Activated CD4-positive, CD25-positive, alpha-beta regulatory T cell treated with anti-CD3 and anti-CD28 coated beads, Interleukin-2, amount 50 U/mL, for 24 hours (primary cell): Measurements from ENCODE around the gene KIF22.
"Not testable (repeated sequence)": the region's sequence is repeated elsewhere in the genome, so short reads cannot be mapped to it uniquely, and the experiment has no call there.

ENCODE experiments used
- ATAC-seq, 2 donors: fragments of 150-1000 bp; cut with Tn5 transposase; one replicate each; pipeline ENCODE4 v1.10.0; 2021; ENCODE audit warnings: mild to moderate bottlenecking in 1 of 2, moderate library complexity in 1 of 2

KIF22 gene

DNA sequence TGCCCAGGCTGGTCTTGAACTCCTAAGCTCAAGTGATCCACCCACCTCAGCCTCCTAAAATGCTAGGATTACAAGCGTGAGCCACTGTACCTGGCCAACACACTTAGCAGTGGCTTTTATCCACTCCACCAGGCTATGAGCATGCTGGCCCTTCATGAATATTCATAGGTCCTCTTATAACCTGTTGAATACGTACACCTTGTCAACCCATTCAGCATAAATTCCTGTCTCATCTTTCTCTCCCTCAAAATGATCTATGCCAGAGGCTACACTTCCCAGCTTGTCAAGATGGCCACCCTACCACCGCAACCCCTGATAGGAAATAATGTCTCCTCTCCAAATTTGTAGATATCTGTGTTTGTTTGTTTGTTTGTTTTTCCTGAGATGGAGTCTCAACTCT lies 23.5 kb upstream of the KIF22 start:
- ATAC-seq = no peak

DNA sequence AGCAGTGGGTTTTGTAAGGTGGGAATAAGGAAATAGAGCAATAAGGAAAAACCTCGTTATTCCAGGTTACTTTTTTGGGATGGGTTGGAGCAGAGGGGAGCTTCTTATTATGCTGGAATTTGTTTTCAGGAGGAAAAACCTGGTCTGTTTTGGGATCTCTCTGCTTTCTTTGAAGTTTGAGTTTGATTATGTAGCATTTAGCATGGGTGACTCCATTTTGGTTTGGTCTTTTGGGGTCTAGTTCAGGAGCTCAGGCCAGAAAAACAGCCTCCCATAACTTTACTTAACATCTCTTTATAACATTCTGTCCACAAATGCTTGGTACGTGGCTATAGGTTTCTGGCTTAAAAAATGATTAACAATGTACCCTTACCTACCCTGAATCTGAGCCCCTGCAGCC lies 21.0 kb upstream of the KIF22 start:
- no peak for ATAC-seq

DNA sequence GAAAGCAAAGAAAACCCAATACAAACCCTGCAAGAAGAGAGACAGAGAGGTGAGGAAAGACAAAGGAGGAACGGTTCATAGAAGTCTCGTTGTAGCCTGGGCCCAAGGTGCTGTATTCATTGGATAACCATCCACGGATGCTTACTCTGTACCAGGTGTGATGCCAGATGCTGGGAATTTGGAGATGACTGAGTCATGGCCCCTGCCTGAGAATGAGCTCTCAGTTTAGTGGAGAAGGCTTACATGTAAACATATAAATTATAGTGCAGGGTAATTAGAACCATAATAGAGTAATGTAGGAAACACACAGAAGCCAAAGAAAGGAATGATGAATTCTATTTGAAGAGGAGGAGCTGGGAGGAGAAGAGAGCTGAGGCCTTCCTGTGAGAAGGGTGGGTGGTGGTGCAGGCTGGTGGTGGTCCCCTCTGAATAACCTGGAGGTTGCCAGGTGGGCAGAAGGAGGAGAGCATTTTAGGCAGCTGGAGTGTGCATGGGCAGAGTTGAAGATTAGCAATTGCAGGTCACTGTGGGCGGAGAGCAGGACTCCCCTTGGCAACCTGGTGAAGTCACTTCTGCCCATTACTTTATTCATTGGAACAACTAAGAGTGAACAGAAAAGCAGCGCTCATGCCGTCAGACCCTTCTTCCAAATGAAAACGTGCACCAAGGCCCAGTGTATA lies 20.2 kb upstream of the KIF22 start:
- ATAC-seq = no peak

DNA sequence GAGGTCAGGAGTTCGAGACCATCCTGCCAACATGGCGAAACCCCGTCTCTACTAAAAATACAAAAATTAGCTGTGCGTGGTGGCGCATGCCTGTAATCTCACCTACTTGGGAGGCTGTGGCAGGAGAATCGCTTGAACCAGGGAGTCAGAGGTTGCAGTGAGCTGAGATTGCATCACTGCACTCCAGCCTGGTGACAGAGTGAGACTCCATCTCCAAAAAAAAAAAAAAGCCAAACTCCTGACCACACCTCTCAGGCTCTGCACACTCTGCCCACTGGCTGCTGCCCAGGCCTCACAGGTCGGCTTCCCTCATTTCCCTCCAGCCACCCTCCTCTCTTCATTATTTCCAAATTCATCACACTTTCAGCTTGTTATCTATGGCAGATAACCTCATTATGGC lies 18.2 kb upstream of the KIF22 start:
- ATAC-seq = not testable (repeated sequence)

DNA sequence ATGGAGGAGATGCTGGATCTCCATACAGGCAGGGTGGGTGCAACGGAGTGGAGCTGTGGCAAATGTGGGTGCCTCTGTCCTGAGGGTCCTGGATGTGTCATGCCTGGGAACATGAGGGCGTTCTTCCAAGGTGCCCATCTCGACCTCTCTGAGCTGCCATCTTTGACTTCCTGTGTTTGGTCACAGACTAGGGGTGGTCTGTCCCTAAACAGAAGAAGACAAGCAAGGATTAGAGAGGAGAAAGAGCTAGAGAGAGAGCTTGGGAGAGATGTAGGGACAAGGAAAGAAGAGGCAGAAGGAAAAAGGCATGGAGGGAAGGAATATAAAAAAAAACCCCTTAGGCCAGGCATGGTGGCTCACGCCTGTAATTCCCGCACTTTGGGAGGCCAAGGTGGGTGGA lies 15.8 kb upstream of the KIF22 start:
- ATAC-seq = no peak

DNA sequence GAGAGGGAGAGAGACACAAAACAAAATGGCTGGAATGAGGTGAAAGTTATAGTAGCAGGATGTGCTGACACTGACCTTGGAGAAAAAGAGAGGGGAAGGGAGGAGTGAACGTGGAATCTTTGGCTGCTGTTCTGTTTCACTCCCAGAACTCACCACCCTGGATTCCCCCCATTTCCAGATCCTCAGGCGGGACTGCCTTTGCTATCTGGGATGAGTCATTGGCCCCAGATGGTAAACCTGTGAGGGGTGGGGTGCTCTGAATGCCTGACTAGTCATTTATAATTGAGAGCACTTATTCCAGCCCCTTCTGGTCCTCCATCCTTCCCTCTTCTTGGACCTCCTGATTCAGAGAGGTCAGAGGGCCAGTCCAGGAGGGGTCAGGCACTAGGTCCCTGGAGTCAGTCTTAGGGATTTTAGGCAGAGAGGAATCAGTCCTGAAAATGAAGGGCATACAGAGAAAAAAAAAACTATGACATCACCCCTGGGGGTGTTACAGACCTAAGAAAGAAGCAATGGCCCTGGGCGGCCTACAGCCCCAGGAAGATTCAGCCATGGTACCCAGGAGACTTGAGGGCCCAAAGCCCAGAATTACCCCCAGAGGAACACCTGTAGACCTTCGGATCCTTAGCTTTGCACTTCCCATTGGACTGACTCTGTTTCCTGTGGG lies 14.7 kb upstream of the KIF22 start:
- ATAC-seq = no peak

DNA sequence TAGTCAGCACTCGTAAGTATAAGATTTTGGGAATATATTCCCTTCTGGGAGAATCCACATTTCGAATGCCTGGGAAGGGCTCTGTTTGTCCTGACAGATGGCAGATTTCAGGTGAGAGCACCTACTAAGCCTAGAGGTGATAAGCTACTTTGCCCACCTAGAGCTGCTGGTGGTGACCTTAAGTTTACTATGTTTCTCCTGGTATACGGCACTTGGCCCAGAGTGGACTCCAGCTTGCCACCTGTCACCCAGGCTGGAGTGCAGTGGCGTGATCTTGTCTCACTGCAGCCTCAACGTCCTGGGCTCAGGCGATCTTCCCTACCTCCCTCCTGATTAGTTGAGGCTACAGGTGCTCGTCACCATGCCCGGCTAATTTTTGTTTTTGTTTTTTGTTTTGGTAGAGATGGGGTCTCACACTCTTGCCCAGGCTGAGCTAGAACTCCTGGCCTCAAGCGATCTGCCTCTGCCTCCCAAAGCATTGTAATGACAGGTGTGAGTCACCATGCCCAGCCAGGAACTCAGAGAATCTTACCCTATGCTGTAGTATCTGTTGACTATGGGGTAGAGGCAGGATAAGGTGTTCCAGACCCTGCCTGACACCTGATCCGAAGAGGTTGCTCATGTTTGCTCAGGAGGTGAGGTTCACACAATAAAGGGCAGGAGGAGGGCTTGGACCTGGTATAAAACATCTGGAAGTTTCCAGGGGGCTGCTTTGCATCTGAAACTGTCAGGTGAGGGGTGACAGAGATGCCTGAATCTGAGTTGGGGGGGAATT lies 12.8 kb upstream of the KIF22 start, which contains the start of gene ZG16:
ZG16 (plus strand) TSS at position 681 of the 775 bp plus-strand sequence. CDS start 1,011 bp downstream, outside the sequence.
- no peak for ATAC-seq

DNA sequence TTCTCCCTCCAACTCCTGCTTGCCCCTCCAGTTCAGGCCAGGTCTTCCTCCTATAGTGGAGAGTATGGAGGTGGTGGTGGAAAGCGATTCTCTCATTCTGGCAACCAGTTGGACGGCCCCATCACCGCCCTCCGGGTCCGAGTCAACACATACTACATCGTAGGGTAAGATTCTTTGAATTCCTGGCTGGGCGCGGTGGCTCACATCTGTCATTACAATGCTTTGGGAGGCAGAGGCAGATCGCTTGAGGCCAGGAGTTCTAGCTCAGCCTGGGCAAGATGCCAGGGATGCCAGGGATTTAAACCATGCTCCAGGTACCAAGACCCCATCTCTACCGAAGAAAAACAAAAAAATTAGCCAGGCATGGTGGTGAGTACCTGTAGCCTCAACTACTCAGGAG lies 11.1 kb upstream of the KIF22 start:
- ATAC-seq = no peak

DNA sequence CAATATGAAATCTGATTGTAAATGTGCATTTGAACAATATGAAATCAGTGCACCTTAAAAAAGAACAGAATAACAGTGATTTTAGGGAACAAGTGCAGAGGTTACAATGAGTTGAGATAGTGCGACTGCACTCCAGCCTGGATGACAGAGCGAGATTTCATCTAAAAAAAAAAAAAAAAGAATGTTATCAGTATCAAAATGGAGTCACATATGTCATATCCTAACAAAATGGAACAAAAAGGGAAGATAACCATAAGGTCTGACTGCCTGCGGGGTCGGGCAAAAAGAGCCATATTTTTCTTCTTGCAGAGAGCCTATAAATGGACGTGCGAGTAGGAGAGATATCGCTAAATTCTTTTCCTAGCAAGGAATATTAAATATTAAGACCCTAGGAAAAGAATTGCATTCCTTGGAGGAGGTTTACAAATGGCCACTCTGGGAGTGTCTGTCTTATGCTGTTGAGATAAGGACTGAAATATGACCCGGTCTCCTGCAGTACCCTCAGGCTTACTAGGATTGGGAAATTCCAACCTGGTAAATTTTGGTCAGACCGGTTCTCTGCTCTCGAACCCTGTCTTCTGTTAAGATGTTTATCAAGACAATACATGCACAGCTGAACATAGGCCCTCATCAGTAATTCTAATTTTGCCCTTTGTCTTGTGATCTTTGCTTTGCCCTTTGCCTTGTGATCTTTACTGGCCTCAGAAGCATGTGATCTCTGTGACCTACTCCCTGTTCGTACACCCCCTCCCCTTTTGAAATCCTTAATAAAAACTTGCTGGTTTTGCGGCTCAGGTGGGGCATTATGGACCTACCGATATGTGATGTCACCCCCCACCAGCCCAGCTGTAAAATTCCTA lies 7.2 kb upstream of the KIF22 start:
- ATAC-seq = not testable (repeated sequence)

DNA sequence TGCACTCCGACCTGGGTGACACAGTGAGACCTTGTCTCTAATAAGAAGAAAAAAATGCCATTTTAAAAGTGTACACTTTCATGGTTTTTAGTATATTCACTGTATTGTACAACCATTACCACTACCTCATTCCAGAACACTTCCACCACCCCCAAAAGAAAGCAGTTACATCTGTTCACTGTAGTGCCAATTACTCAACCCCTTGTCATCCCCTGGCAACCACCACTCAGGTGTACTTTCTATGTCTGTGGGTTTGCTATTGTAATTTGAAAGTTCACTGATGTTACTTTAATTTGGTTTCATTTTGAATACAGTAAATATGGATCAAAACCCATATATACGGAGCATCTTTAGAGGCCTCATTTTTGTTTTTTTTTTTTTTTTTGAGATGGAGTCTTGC lies 6.4 kb upstream of the KIF22 start:
- peak; percentile 96 to 97 for ATAC-seq

DNA sequence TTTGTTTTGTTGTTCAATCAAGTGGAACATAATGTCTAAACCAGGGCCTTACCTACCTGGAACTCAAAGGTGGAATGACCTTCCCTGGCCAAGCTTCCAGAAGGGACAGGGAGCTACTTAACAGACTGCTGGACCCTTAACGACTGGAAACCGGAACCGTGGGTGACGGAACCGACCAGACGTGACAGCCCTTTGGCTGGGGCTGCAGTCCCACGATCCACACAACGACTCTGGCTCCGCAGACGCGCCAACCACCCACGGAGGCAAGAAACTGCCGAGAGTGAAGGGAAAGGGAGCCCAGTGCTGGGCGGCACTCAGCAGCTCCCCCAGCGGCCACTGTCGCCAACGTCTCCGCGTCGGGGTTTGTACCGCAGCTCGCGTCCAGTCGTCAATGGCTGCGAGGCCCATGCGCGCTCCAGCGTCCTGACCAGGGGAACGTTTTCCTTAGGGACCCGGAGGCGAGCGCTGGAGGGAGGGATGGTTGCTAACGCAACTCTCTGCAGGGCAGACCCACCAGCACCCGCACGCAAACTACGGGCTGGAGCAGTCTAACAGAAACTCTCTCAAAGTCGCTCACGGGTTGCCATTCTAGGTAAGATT lies 5.5 kb upstream of the KIF22 start:
- ATAC-seq = peak; percentile 64 to 67

DNA sequence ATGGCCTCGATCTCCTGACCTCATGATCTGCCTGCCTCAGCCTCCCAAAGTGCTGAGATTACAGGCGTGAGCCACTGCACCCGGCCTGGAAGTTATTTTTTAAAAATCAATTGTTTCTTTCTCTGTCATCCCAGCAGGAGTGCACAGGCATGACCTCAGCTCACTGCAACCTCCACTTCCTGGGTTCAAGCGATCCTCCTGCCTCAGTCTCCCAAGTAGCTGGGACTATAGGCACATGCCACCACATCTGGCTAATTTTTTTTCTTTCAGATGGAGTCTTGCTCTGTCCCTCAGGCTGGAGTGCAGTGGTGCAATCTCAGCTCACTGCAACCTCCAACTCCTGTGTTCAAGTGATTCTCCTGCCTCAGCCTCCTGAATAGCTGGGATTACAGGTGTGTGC lies 3.4 kb upstream of the KIF22 start:
- not testable (repeated sequence) for ATAC-seq

DNA sequence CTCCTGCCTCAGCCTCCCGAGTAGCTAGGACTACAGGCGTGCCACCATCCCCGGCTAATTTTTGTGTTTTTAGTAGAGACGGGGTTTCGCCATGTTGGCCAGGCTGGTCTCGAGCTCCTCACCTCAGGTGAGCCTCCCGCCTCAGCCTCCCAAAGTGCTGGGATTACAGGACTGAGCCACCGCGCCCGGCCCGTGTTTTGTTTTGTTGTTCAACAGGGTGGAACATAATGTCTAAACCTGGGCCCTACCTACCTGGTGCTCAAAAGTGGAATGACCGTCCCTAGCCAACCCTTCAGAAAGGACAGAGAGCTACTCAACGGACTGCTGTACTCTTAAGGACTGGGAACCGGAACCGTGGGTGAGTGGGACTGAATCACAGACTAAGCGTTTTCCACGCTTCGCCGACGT lies 772 bp upstream of the KIF22 start:
- ATAC-seq = no peak

DNA sequence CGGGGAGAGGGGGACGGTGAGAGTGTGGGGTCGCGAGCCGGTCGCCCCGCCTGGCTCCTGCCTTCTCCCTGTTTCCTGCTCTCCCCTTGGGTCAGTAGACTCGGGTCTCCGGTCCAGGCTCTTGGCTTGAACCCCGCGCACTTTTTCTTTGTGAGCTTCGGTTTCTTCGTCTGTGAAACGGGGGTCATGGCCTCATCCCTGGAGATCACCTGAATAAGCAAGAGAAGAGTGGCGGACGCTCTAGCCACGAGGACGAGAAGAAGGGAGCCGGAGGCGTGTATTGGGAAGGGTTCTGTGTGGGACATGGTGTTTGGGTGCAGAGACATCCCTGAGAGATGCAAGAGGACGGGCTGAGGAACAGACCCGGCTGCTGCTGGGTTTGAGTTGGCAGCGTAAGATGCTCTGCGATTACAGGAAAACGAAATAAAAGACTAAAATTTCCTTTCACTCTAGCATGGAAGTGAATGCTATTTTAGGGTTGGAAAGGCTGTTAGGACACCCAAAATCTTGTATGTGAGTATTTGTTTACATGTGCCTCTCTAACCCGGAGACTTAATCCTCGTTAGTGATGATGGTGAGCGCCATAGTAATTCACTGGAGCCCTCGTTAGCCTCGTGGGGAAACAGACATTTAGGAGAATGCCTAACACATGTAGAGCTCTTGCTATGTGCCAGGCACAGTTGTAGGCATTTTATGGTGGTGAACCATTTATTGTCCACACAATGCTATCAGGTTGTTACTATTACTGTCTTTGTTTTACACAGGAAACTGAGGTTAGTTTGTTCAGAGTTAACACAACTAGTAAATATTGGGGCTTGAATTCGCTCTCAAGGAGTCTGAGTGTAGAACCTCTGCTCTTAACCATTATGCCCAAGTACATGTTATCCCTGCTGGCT lies 646 bp downstream of the KIF22 start:
- peak; percentile 6 to 16 for ATAC-seq

DNA sequence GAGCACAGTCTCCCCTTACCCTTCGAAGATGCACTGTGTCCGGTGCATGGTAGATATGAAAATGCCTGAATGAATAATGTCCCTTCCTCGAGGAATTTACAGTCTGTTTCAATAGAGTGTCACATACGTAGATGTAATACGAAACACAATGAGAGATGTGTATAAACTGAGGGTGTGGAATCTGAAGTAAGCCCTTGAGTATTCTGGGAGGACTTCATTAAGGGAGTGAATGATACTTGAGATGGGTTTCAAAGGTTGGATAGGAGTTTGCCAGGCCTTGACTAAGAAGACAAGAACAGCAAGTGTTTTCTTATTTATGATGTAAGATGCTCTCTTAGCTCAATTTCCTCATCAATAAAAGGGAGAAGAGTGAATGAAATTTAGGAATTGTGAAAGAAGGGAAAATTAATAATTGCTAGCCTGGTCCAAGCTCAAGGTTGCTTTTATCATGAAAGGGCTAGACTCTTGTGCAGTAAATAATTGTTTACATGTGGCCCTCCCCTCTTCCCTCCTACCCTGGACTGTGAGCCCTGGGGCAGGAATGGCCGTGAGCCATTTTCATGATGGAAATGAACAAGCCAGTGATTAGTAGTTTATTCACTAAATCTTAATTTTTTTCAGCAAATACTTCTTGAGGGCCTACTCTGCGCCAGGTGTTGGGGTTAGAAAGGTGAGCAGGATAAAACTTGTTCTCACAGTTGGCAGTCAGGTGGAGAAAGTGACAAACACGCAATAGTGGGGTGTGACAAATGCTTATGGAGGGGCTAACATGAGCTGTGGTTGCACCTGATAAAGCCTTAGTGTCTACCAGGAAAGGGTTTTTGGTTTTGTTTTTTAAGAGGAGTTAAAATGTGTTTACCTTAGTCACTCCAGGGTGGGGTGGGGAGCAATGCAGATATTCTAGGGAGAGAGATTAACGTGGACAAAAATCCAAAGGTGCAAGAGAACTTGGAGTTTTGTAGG lies 1.6 kb downstream of the KIF22 start:
- ATAC-seq = no peak

DNA sequence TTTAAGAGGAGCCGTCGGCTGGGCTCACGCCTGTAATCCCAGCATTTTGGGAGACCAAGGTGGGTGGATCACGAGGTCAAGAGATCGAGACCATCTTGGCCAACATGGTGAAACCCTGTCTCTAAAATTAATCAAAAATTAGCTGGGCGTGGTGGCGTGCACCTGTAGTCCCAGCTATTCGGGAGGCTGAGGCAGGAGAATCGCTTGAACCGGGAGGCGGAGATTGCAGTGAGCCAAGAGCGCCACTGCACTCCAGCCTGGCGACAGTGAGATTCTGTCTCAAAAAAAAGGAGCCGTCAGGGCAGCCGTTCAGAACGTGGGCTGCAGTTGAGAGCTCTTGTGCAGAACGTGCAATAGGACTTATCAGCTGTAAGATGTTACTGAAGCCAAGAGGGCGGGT lies 2.6 kb downstream of the KIF22 start:
- not testable (repeated sequence) for ATAC-seq

DNA sequence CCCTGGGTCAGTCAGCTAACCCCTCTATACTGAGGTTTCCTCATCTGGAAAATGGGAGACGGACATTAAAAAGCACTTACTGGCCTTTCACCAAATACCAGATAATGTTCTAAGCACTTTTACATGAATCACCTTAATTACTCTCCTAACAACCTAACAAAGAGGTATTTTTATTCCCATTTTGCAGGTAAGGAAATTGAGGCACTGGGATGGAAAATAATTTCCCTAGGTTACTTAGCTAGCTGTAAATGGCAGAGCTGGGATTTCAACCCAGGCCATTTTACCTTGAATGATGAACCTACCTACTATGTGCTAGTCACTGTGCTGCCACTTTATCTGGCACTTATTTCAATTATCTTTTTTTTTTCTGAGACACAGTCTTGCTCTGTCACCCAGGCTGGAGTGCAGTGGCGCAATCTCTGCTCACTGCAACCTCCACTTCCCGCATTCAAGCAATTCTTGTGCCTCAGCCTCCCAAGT lies 3.7 kb downstream of the KIF22 start:
- no peak for ATAC-seq

DNA sequence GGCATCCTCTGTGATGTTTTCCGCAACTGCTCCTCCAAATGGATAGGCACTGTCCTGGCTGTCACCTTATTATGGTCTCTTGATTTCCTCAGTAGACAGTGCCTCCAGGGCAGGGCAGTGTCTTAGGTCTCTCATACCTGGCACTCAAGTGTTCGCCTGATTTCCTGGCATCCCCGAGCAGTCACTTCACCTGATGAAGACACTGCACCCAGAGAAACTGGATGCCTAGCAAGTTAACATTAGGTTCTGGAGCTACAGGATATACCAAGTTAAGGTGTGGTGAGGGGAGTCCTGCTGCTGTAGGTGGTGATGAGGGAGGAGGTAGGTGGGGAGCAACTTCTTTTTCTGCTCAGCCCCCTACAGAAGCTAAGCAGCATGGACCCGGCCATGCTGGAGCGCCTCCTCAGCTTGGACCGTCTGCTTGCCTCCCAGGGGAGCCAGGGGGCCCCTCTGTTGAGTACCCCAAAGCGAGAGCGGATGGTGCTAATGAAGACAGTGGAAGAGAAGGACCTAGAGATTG lies 11.9 kb downstream of the KIF22 start:
- ATAC-seq = no peak

DNA sequence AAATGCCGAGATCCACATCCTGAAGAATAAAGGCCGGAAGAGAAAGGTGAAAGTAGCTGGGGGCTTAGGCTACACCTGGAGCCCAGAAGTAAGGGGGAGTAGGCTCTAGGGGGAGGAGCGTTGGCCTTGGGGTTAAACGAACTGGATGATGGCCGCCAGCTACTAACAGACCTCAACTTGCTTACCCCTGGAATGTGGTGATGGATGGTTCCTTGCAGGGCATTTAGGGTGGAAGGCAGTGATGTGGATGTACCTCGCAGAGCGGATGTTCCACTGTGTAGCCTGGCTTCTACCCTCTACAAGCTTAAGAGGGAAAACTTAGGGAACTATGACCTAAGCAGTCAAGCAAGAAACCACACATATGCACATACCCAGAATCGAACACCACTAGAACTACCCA lies 13.5 kb downstream of the KIF22 start:
- no peak for ATAC-seq
